Liver (tissue), 9 donors: Measurements from ENCODE around the gene ZNF532. TPM values are rescaled to one million over a fixed set of nuclear protein-coding genes. Genes with fewer than 3 reads are reported as not detected.

Source experiments
- DNase-seq: peaks from one replicate; pipeline ENCODE4 v3.0.0-alpha.2; 2017; ENCODE audit warnings: low spot score
- H3K27ac ChIP-seq, 2 donors: one replicate each; pipeline ENCODE4 v1.7.0; 2013; ENCODE audit warnings: inconsistent platforms in 2 of 2, low read length in 2 of 2, control low read depth in 1 of 2, low read depth in 1 of 2, mild to moderate bottlenecking in 1 of 2
- H3K27me3 ChIP-seq, 4 donors: one replicate each; pipeline versions ENCODE4 v1.6.1 to v1.7.0; 2013; ENCODE audit warnings: low read length in 3 of 4, inconsistent platforms in 1 of 4, mild to moderate bottlenecking in 1 of 4, moderate library complexity in 1 of 4; ENCODE audit not compliant: control insufficient read depth in 4 of 4, insufficient read depth in 4 of 4
- H3K36me3 ChIP-seq, 4 donors: one replicate each; pipeline versions ENCODE4 v1.6.1 to v1.7.0; 2013; ENCODE audit warnings: low read length in 3 of 4, mild to moderate bottlenecking in 3 of 4, low read depth in 1 of 4, moderate library complexity in 1 of 4; ENCODE audit not compliant: control insufficient read depth in 4 of 4, insufficient read depth in 3 of 4
- H3K4me1 ChIP-seq, 4 donors: one replicate each; pipeline versions ENCODE4 v1.6.1 to v1.7.0; 2013; ENCODE audit warnings: low read length in 3 of 4, mild to moderate bottlenecking in 3 of 4, moderate library complexity in 1 of 4; ENCODE audit not compliant: control insufficient read depth in 4 of 4, insufficient read depth in 4 of 4
- H3K4me3 ChIP-seq, 3 donors: one replicate each; pipeline versions ENCODE4 v1.6.1 to v1.7.0; 2013; ENCODE audit warnings: low read length in 3 of 3, control low read depth in 1 of 3, low read depth in 1 of 3, mild to moderate bottlenecking in 1 of 3
- H3K9ac ChIP-seq, 2 donors: one replicate each; pipeline ENCODE4 v1.7.0; 2013; ENCODE audit warnings: low read length in 2 of 2, mild to moderate bottlenecking in 2 of 2, moderate library complexity in 2 of 2, control low read depth in 1 of 2, low read depth in 1 of 2
- H3K9me3 ChIP-seq, 4 donors: one replicate each; pipeline versions ENCODE4 v1.6.1 to v1.7.0; 2013; ENCODE audit warnings: low read length in 3 of 4; ENCODE audit not compliant: control insufficient read depth in 4 of 4
- ATF3 ChIP-seq: IDR thresholded peaks from 2 replicates; pipeline ENCODE4 v1.6.1; 2016; ENCODE audit warnings: antibody characterized with exemption
- CTCF ChIP-seq: fragments of 150-350 bp; IDR thresholded peaks from 2 replicates; pipeline ENCODE4 v1.5.1; 2017; ENCODE audit warnings: improper control_type of control experiment, low read depth, low read length; ENCODE audit not compliant: missing input control
- FOXA1 ChIP-seq: IDR thresholded peaks from 2 replicates; pipeline ENCODE4 v1.6.1; 2016; ENCODE audit warnings: antibody characterized with exemption
- FOXA2 ChIP-seq: IDR thresholded peaks from 2 replicates; pipeline ENCODE4 v1.6.1; 2016; ENCODE audit warnings: antibody characterized with exemption
- GABPA ChIP-seq, 2 donors: IDR thresholded peaks in 1 of 2; conservative IDR thresholded peaks in 1 of 2; 2 replicates each; pipeline ENCODE4 v1.6.1; 2016; ENCODE audit warnings: antibody characterized with exemption in 2 of 2, mild to moderate bottlenecking in 1 of 2, moderate library complexity in 1 of 2
- HNF4A ChIP-seq, 2 donors: conservative IDR thresholded peaks; 2 replicates each; pipeline ENCODE4 v1.6.1; 2016; ENCODE audit warnings: antibody characterized with exemption in 2 of 2, mild to moderate bottlenecking in 2 of 2
- HNF4G ChIP-seq: IDR thresholded peaks from 2 replicates; pipeline ENCODE4 v1.6.1; 2016; ENCODE audit warnings: antibody characterized with exemption
- JUND ChIP-seq, 2 donors: IDR thresholded peaks; 2 replicates each; pipeline ENCODE4 v1.6.1; 2016; ENCODE audit warnings: antibody characterized with exemption in 2 of 2
- MAX ChIP-seq: IDR thresholded peaks from 2 replicates; pipeline ENCODE4 v1.6.1; 2016; ENCODE audit warnings: antibody characterized with exemption
- NR2F2 ChIP-seq: IDR thresholded peaks from 2 replicates; pipeline ENCODE4 v1.6.1; 2016; ENCODE audit warnings: antibody characterized with exemption
- RAD21 ChIP-seq, 2 donors: IDR thresholded peaks; 2 replicates each; pipeline ENCODE4 v1.6.1; 2016; ENCODE audit warnings: antibody characterized with exemption in 2 of 2, mild to moderate bottlenecking in 2 of 2
- REST ChIP-seq: IDR thresholded peaks from 2 replicates; pipeline ENCODE4 v1.6.1; 2016; ENCODE audit warnings: antibody characterized with exemption, mild to moderate bottlenecking
- RXRA ChIP-seq, 2 donors: IDR thresholded peaks; 2 replicates each; pipeline ENCODE4 v1.6.1; 2017 to 2018; ENCODE audit warnings: antibody characterized with exemption in 2 of 2, mild to moderate bottlenecking in 1 of 2
- SP1 ChIP-seq: IDR thresholded peaks from 2 replicates; pipeline ENCODE4 v1.6.1; 2018; ENCODE audit warnings: antibody characterized with exemption, mild to moderate bottlenecking
- TAF1 ChIP-seq: conservative IDR thresholded peaks from 2 replicates; pipeline ENCODE4 v1.6.1; 2016; ENCODE audit warnings: antibody characterized with exemption, mild to moderate bottlenecking
- YY1 ChIP-seq: IDR thresholded peaks from 2 replicates; pipeline ENCODE4 v1.6.1; 2016; ENCODE audit warnings: antibody characterized with exemption, mild to moderate bottlenecking
- ZBTB33 ChIP-seq: IDR thresholded peaks from 2 replicates; pipeline ENCODE4 v1.6.1; 2016; ENCODE audit warnings: antibody characterized with exemption
- WGBS: extraction: QIAGEN DNeasy Blood & Tissue Kit; methylation state at CpG from one replicate; pipeline ENCODE4 v1.1.7; 2013; 5-methylcytosine and 5-hydroxymethylcytosine counted together
- polyA plus RNA-seq, 2 donors: library from polyadenylated mRNA; stranded (reverse) in 1 of 2; unstranded in 1 of 2; fragments of 200-250 nt in 1 of 2; fragments of >200 nt in 1 of 2; fragmentation: Nextera tagmentation in 1 of 2; extraction: Ambion mirVana in 1 of 2; gene quantifications; one replicate each; pipeline versions ENCODE4 v1.2.1 to v1.2.3, GENCODE V29; 2013 to 2015
- total RNA-seq, 2 donors: library from RNA; depleted of rRNA; stranded (reverse); fragments of >200 nt; gene quantifications; one replicate each; pipeline ENCODE4 v1.2.3, GENCODE V29; 2014
- donor health status: healthy.
- donor health status: healthy.
- donor health status: healthy.
- donor health status: healthy.
- donor health status: healthy.

ZNF532 gene
- total and polyA plus RNA-seq, 4 donors: 0.68 to 5.6 (median 2.5) TPM

GRCh38 chr18:59001166-59001565, 136.5 kb downstream of the ZNF532 start:
- Histone ChIP-seq H3K9me3 (no peaks in the 10 kb centered on the region), H3K9ac (no peak overlapping the region), H3K27ac (no peak overlapping the region), H3K27me3 (no peaks in the 10 kb centered on the region), H3K36me3 (no peaks in the 10 kb centered on the region), H3K4me1 (peaks cover 0 to 2% (median 0%) of the 10 kb centered on the region in 4 donors), H3K4me3 (no peak overlapping the region)
- WGBS: 94% methylated on average over 3 of the region's 3 CpGs
- TF ChIP-seq REST: no peak
- TF ChIP-seq ZBTB33: no peak
- no peak for TF ChIP-seq FOXA1
- no peak for TF ChIP-seq TAF1
- no peak for TF ChIP-seq RXRA (IDR thresholded peaks at IDR 0.05)
- TF ChIP-seq HNF4G: no peak
- no peak for TF ChIP-seq SP1
- TF ChIP-seq HNF4A (conservative IDR thresholded peaks at IDR 0.05): no peak
- TF ChIP-seq RAD21 (IDR thresholded peaks at IDR 0.05): no peak
- TF ChIP-seq GABPA (IDR thresholded peaks at IDR 0.05 in 1 of 2, conservative IDR thresholded peaks at IDR 0.05 in 1 of 2): no peak
- no peak for TF ChIP-seq JUND (IDR thresholded peaks at IDR 0.05)
- TF ChIP-seq FOXA2: no peak
- no peak for TF ChIP-seq ATF3
- TF ChIP-seq YY1: no peak
- TF ChIP-seq CTCF: no peak
- TF ChIP-seq MAX: no peak
- TF ChIP-seq NR2F2: no peak
- no peak for DNase-seq

- no peaks in the 10 kb centered on the region for H3K9me3 ChIP-seq
- no peak for TF ChIP-seq TAF1
- no peak for TF ChIP-seq HNF4G
- TF ChIP-seq ATF3: no peak
- no peak for TF ChIP-seq JUND (IDR thresholded peaks at IDR 0.05)
- TF ChIP-seq SP1: no peak
- TF ChIP-seq CTCF: no peak
- no peak for TF ChIP-seq MAX
- no peak for TF ChIP-seq ZBTB33
These were observed 137.0 kb downstream of the ZNF532 start for GRCh38 chr18:59001721-59002120.

More at GRCh38 chr18:59001721-59002120, 137.0 kb downstream of the ZNF532 start:
- H3K4me1 ChIP-seq: peaks cover 0 to 2% (median 0%) of the 10 kb centered on the region in 4 donors
- WGBS: 67% methylated on average over 3 of the region's 3 CpGs
- H3K27me3 ChIP-seq: no peaks in the 10 kb centered on the region
- H3K27ac ChIP-seq: no peak overlapping the region
- DNase-seq: no peak
- H3K36me3 ChIP-seq: no peaks in the 10 kb centered on the region
- no peak overlapping the region for H3K4me3 ChIP-seq
- H3K9ac ChIP-seq: no peak overlapping the region
